Mesodermal cell (in vitro differentiated cells): ENCODE data around the gene PRMT9.

Experiments
- H3K27ac ChIP-seq: 2 replicates; pipeline ENCODE4 v1.7.0; 2013; ENCODE audit warnings: mild to moderate bottlenecking, low read depth, low read length, moderate library complexity; ENCODE audit not compliant: severe bottlenecking
- H3K36me3 ChIP-seq: 2 replicates; pipeline ENCODE4 v1.7.1; 2013; ENCODE audit warnings: mild to moderate bottlenecking, low read length, moderate library complexity; ENCODE audit not compliant: control insufficient read depth, insufficient read depth
- H3K4me1 ChIP-seq: one replicate; pipeline ENCODE4 v1.7.1; 2013; ENCODE audit warnings: mild to moderate bottlenecking, low read length; ENCODE audit not compliant: insufficient read depth, control insufficient read depth, poor library complexity, severe bottlenecking
- H3K4me3 ChIP-seq: 2 replicates; pipeline ENCODE4 v1.7.0; 2013; ENCODE audit warnings: low read length, control low read depth, mild to moderate bottlenecking; ENCODE audit not compliant: insufficient read depth, poor library complexity, severe bottlenecking; ENCODE audit errors: extremely low read depth
- H3K9me3 ChIP-seq: 2 replicates; pipeline ENCODE4 v1.7.1; 2013; ENCODE audit warnings: mild to moderate bottlenecking, low read length, moderate library complexity; ENCODE audit not compliant: control insufficient read depth
- WGBS, 2 experiments: methylation state at CpG; one replicate each; pipeline ENCODE4 v1.1.5; 2013; ENCODE audit warnings: missing lambda C conversion rate in 2 of 2; ENCODE audit not compliant: insufficient coverage in 2 of 2; 5-methylcytosine and 5-hydroxymethylcytosine counted together

The PRMT9 gene

GRCh38 chr4:147640331-147640730, 43.6 kb downstream of the PRMT9 start:
- no peaks in the 10 kb centered on the region for H3K4me1 ChIP-seq
- 88 to 89% methylated on average over 1 of the region's 1 CpG for WGBS, 2 experiments
- peaks cover 57% of the 10 kb centered on the region for H3K36me3 ChIP-seq
- H3K9me3 ChIP-seq, result no peaks in the 10 kb centered on the region
- no peak overlapping the region for H3K27ac ChIP-seq
- no peak overlapping the region for H3K4me3 ChIP-seq

- no peaks in the 10 kb centered on the region for H3K9me3 ChIP-seq
- no peak overlapping the region for H3K4me3 ChIP-seq
- H3K4me1 ChIP-seq, result no peaks in the 10 kb centered on the region
- no peak overlapping the region for H3K27ac ChIP-seq
- H3K36me3 ChIP-seq, result peaks cover 66% of the 10 kb centered on the region
These were observed 44.6 kb downstream of the PRMT9 start for GRCh38 chr4:147639388-147639787.

- Histone ChIP-seq H3K4me3 (no peak overlapping the region), H3K27ac (no peak overlapping the region), H3K4me1 (no peaks in the 10 kb centered on the region), H3K9me3 (no peaks in the 10 kb centered on the region), H3K36me3 (peaks cover 70% of the 10 kb centered on the region)
- WGBS, 2 experiments, result 100% methylated on average over 1 of the region's 2 CpGs; no CpG with 5 or more reads in 1 of the 2 experiments
These were observed 45.0 kb downstream of the PRMT9 start for GRCh38 chr4:147638942-147639341.

GRCh38 chr4:147638365-147638764, 45.6 kb downstream of the PRMT9 start:
- Histone ChIP-seq H3K36me3 (peaks cover 76% of the 10 kb centered on the region), H3K27ac (no peak overlapping the region), H3K9me3 (no peaks in the 10 kb centered on the region), H3K4me1 (no peaks in the 10 kb centered on the region), H3K4me3 (no peak overlapping the region)
- no CpG with 5 or more reads among the region's 1 CpG for WGBS, 2 experiments

GRCh38 chr4:147635348-147635747, 48.6 kb downstream of the PRMT9 start:
- H3K36me3 ChIP-seq, result peaks cover 68% of the 10 kb centered on the region
- H3K4me3 ChIP-seq, result no peak overlapping the region
- H3K4me1 ChIP-seq, result no peaks in the 10 kb centered on the region
- no peak overlapping the region for H3K27ac ChIP-seq
- no peaks in the 10 kb centered on the region for H3K9me3 ChIP-seq

GRCh38 chr4:147633643-147634042, 50.3 kb downstream of the PRMT9 start:
- Histone ChIP-seq H3K4me3 (no peak overlapping the region), H3K9me3 (no peaks in the 10 kb centered on the region), H3K4me1 (no peaks in the 10 kb centered on the region), H3K36me3 (peaks cover 63% of the 10 kb centered on the region), H3K27ac (no peak overlapping the region)
- no CpG with 5 or more reads among the region's 1 CpG for WGBS, 2 experiments

GRCh38 chr4:147633113-147633512, 50.9 kb downstream of the PRMT9 start:
- H3K4me1 ChIP-seq, result no peaks in the 10 kb centered on the region
- H3K27ac ChIP-seq, result no peak overlapping the region
- H3K9me3 ChIP-seq, result no peaks in the 10 kb centered on the region
- peaks cover 63% of the 10 kb centered on the region for H3K36me3 ChIP-seq
- WGBS, 2 experiments, result 100% methylated on average over 2 of the region's 3 CpGs; no CpG with 5 or more reads in 1 of the 2 experiments
- no peak overlapping the region for H3K4me3 ChIP-seq

- no CpG with 5 or more reads among the region's 1 CpG for WGBS, 2 experiments
- Histone ChIP-seq H3K27ac (no peak overlapping the region), H3K9me3 (no peaks in the 10 kb centered on the region), H3K4me3 (no peak overlapping the region), H3K36me3 (peaks cover 66% of the 10 kb centered on the region), H3K4me1 (no peaks in the 10 kb centered on the region)
These were observed 53.9 kb downstream of the PRMT9 start for GRCh38 chr4:147629783-147630730.

- no peak overlapping the region for H3K27ac ChIP-seq
- H3K9me3 ChIP-seq, result no peaks in the 10 kb centered on the region
- no peak overlapping the region for H3K4me3 ChIP-seq
- no CpG with 5 or more reads among the region's 3 CpGs for WGBS, 2 experiments
- H3K4me1 ChIP-seq, result no peaks in the 10 kb centered on the region
- peaks cover 57% of the 10 kb centered on the region for H3K36me3 ChIP-seq
These were observed 55.5 kb downstream of the PRMT9 start for GRCh38 chr4:147628415-147628814.

GRCh38 chr4:147626903-147627302, 57.1 kb downstream of the PRMT9 start:
- Histone ChIP-seq H3K27ac (no peak overlapping the region), H3K4me1 (no peaks in the 10 kb centered on the region), H3K9me3 (no peaks in the 10 kb centered on the region), H3K4me3 (no peak overlapping the region), H3K36me3 (peaks cover 56% of the 10 kb centered on the region)
- WGBS, 2 experiments, result 97 to 100% methylated on average over 3 of the region's 4 CpGs

- 79 to 88% methylated on average over 4 of the region's 6 CpGs for WGBS, 2 experiments
These were observed 58.2 kb downstream of the PRMT9 start for GRCh38 chr4:147625733-147626132.

More at GRCh38 chr4:147625733-147626132, 58.2 kb downstream of the PRMT9 start:
- Histone ChIP-seq H3K4me1 (no peaks in the 10 kb centered on the region), H3K36me3 (peaks cover 59% of the 10 kb centered on the region), H3K27ac (no peak overlapping the region), H3K9me3 (no peaks in the 10 kb centered on the region), H3K4me3 (no peak overlapping the region)
